GM23338 (cell line): ENCODE data around the gene B4GALNT1. TPM values are rescaled to one million over a fixed set of nuclear protein-coding genes. Genes with fewer than 3 reads are reported as not detected.

ENCODE experiments used
- ATAC-seq: fragments of 200-7000 bp; cut with Tn5 transposase; 3 replicates; pipeline ENCODE4 v1.9.1; 2020
- DNase-seq: peaks from one replicate; pipeline ENCODE4 v3.0.0-alpha.2; 2015; ENCODE audit warnings: low spot score
- H2AFZ ChIP-seq: fragments of 200-600 bp; sonication (generic); 2 replicates; pipeline ENCODE4 v1.8.0; 2016; ENCODE audit warnings: antibody characterized with exemption, mild to moderate bottlenecking, moderate library complexity
- H3F3A ChIP-seq: fragments of 200-600 bp; sonication (generic); replicated peaks from 2 replicates; pipeline ENCODE4 v1.8.0; 2017; ENCODE audit warnings: antibody characterized with exemption, mixed run types, low read depth
- H3K27ac ChIP-seq: fragments of 200-600 bp; sonication (generic); 2 replicates; pipeline ENCODE4 v1.6.1; 2016; ENCODE audit warnings: low read depth
- H3K27me3 ChIP-seq: fragments of 200-600 bp; sonication (generic); 2 replicates; pipeline ENCODE4 v1.8.0; 2016; ENCODE audit warnings: mild to moderate bottlenecking, mixed run types, moderate library complexity; ENCODE audit not compliant: insufficient read depth
- H3K36me3 ChIP-seq: fragments of 200-600 bp; sonication (generic); 2 replicates; pipeline ENCODE4 v1.8.0; 2016; ENCODE audit warnings: mild to moderate bottlenecking; ENCODE audit not compliant: insufficient read depth
- H3K4me1 ChIP-seq: fragments of 200-600 bp; sonication (generic); 2 replicates; pipeline ENCODE4 v1.8.0; 2016; ENCODE audit warnings: mild to moderate bottlenecking, moderate library complexity; ENCODE audit not compliant: insufficient read depth
- H3K4me2 ChIP-seq: fragments of 200-600 bp; sonication (generic); 2 replicates; pipeline ENCODE4 v1.7.1; 2017; ENCODE audit warnings: mixed run types
- H3K4me3 ChIP-seq: fragments of 200-600 bp; sonication (generic); 2 replicates; pipeline ENCODE4 v1.6.1; 2016; ENCODE audit warnings: mixed run types
- H3K79me2 ChIP-seq: fragments of 200-600 bp; sonication (generic); replicated peaks from 2 replicates; pipeline ENCODE4 v1.8.0; 2017; ENCODE audit warnings: mild to moderate bottlenecking; ENCODE audit not compliant: insufficient read depth
- H3K9me2 ChIP-seq: fragments of 200-600 bp; sonication (generic); 2 replicates; pipeline ENCODE4 v1.8.0; 2017; ENCODE audit not compliant: insufficient read depth
- H4K20me1 ChIP-seq: fragments of 200-600 bp; sonication (generic); replicated peaks from 2 replicates; pipeline ENCODE4 v1.8.0; 2017; ENCODE audit warnings: mild to moderate bottlenecking; ENCODE audit not compliant: insufficient read depth
- H3K27ac Mint-ChIP-seq: 2 replicates; pipeline ENCODE4 v1.8.0; 2020; ENCODE audit warnings: inconsistent platforms, mild to moderate bottlenecking, moderate library complexity, mixed read lengths
- H3K27me3 Mint-ChIP-seq: 3 replicates; pipeline ENCODE4 v1.8.0; 2022; ENCODE audit warnings: low read depth, mild to moderate bottlenecking, moderate library complexity, mixed read lengths, inconsistent platforms; ENCODE audit not compliant: insufficient read depth, poor library complexity
- H3K36me3 Mint-ChIP-seq: 3 replicates; pipeline ENCODE4 v1.8.0; 2021; ENCODE audit warnings: low read depth, mild to moderate bottlenecking, inconsistent platforms, moderate library complexity, mixed read lengths
- H3K4me1 Mint-ChIP-seq: 3 replicates; pipeline ENCODE4 v1.8.0; 2020; ENCODE audit warnings: mild to moderate bottlenecking, inconsistent platforms, mixed read lengths
- H3K4me3 Mint-ChIP-seq: 3 replicates; pipeline ENCODE4 v1.8.0; 2021; ENCODE audit warnings: moderate library complexity, mild to moderate bottlenecking, inconsistent platforms, mixed read lengths
- H3K9me3 Mint-ChIP-seq: 3 replicates; pipeline ENCODE4 v1.8.0; 2020; ENCODE audit warnings: moderate library complexity, mild to moderate bottlenecking, inconsistent platforms, mixed read lengths
- CREB1 ChIP-seq: fragments of 250-450 bp; sonication (Bioruptor Pico); IDR thresholded peaks from 2 replicates; pipeline ENCODE4 v1.5.0; 2020; ENCODE audit warnings: low read depth, mild to moderate bottlenecking, moderate library complexity
- EZH2 ChIP-seq: fragments of 200-600 bp; sonication (generic); IDR thresholded peaks from one replicate; pipeline ENCODE4 v1.8.0; 2017; ENCODE audit warnings: antibody characterized with exemption, mild to moderate bottlenecking, low read depth; ENCODE audit not compliant: unreplicated experiment
- EZH2phosphoT487 ChIP-seq: fragments of 200-600 bp; sonication (generic); IDR thresholded peaks from one replicate; pipeline ENCODE4 v1.8.1; 2018; ENCODE audit warnings: antibody characterized with exemption; ENCODE audit not compliant: unreplicated experiment
- JUNB ChIP-seq: IDR thresholded peaks from one replicate; pipeline ENCODE4 v1.6.1; 2016; ENCODE audit warnings: antibody characterized with exemption; ENCODE audit not compliant: unreplicated experiment
- NANOG ChIP-seq: IDR thresholded peaks from 2 replicates; pipeline ENCODE4 v1.6.1; 2016; ENCODE audit warnings: antibody characterized with exemption, borderline replicate concordance
- POLR2AphosphoS5 ChIP-seq: IDR thresholded peaks from 2 replicates; pipeline ENCODE4 v1.6.1; 2016; ENCODE audit warnings: antibody characterized with exemption, low read depth
- STAT1 ChIP-seq: IDR thresholded peaks from one replicate; pipeline ENCODE4 v1.6.1; 2016; ENCODE audit warnings: antibody characterized with exemption; ENCODE audit not compliant: unreplicated experiment
- ZNF114 ChIP-seq: fragments of 250-450 bp; sonication (Bioruptor Pico); IDR thresholded peaks from 2 replicates; pipeline ENCODE4 v1.5.0; 2020; ENCODE audit warnings: mild to moderate bottlenecking, moderate library complexity
- ZNF331 ChIP-seq: fragments of 250-450 bp; sonication (Bioruptor Pico); IDR thresholded peaks from 2 replicates; pipeline ENCODE4 v1.5.0; 2020; ENCODE audit warnings: low read depth, mild to moderate bottlenecking, moderate library complexity
- polyA plus RNA-seq: library from polyadenylated mRNA; unstranded; fragments of >200 nt; fragmentation: Nextera tagmentation; extraction: Ambion mirVana; gene quantifications from 2 replicates; pipeline ENCODE4 v1.2.1, GENCODE V29; 2016
- total RNA-seq: library from RNA; depleted of rRNA; stranded (reverse); fragments of >200 nt; shearing (Covaris generic); gene quantifications from 2 replicates; pipeline ENCODE4 v1.2.3, GENCODE V29; 2014
- TF ChIP-seq, protein P1 (sequence below): IDR thresholded peaks from one replicate; pipeline ENCODE4 v1.6.1; 2018; ENCODE audit warnings: antibody characterized with exemption; ENCODE audit not compliant: unreplicated experiment
- TF ChIP-seq, protein P2 (sequence below), 2 experiments: fragments of 200-600 bp in 1 of 2; sonication (generic) in 1 of 2; conservative IDR thresholded peaks; 2 replicates each; pipeline versions ENCODE4 v1.5.1 to v1.6.1; 2016 to 2017; ENCODE audit warnings: antibody characterized with exemption in 2 of 2, low read depth in 2 of 2, mild to moderate bottlenecking in 2 of 2, moderate library complexity in 1 of 2
- TF ChIP-seq, protein P3 (sequence below): IDR thresholded peaks from 2 replicates; pipeline ENCODE4 v1.6.1; 2016; ENCODE audit warnings: antibody characterized with exemption
- TF ChIP-seq, protein P4 (sequence below): fragments of 250-450 bp; sonication (Bioruptor Pico); IDR thresholded peaks from 2 replicates; pipeline ENCODE4 v1.5.0; 2020; ENCODE audit warnings: mild to moderate bottlenecking, moderate library complexity

Gene B4GALNT1
- total and polyA plus RNA-seq, 2 experiments from 2014 or later = 1.3 to 2.4 TPM

DNA sequence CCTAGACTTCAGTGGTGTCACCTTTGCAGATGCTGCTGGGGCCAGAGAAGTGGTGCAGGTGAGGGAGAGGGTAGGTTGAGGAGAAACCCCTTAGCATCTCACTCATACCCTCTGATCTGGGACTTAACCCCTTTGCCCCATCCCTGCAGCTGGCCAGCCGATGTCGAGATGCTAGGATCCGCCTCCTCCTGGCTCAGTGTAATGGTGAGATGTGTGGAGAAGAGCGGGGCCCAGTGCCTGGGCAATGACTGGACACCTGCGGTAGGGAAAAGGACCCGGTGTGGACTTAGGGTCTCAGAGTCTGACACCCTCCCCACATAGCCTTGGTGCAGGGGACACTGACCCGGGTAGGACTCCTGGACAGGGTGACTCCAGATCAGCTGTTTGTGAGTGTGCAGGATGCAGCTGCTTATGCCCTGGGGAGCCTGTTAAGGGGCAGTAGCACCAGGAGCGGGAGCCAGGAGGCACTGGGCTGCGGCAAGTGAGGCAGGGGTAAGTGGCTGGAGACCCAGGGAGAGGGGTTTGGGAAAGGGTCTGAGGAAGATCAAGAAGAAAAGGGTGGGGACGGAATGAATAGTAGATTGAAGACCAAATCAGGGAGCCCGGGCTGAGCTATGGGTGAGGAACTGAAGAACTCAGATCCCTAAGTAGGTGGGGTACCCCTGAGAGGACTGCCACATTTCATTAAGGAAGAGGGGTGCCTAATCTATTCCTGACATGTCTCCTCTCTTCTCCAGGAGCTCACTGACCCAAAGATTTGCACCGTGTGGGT is 7.6 kb downstream of the B4GALNT1 start:
- peaks cover 10% of the 10 kb centered on the region; the same call in 1 of the 2 replicates for H3F3A ChIP-seq
- peaks cover 100% of the 10 kb centered on the region for H3K27me3 ChIP-seq
- Mint-ChIP-seq H3K4me3 (no peak overlapping the region; the same call in 2 of the 3 replicates), H3K4me1 (peaks cover 33% of the 10 kb centered on the region), H3K36me3 (no peaks in the 10 kb centered on the region; the same call in 2 of the 3 replicates), H3K27ac (no peak overlapping the region), H3K9me3 (no peaks in the 10 kb centered on the region), H3K27me3 (peaks cover 100% of the 10 kb centered on the region)
- peaks cover 22% of the 10 kb centered on the region for H4K20me1 ChIP-seq
- H3K79me2 ChIP-seq = no peaks in the 10 kb centered on the region
- H3K4me2 ChIP-seq = no peak overlapping the region
- H3K4me3 ChIP-seq = no peak overlapping the region
- DNase-seq (no peak), ATAC-seq (no peak)
- TF ChIP-seq, protein P1, sequence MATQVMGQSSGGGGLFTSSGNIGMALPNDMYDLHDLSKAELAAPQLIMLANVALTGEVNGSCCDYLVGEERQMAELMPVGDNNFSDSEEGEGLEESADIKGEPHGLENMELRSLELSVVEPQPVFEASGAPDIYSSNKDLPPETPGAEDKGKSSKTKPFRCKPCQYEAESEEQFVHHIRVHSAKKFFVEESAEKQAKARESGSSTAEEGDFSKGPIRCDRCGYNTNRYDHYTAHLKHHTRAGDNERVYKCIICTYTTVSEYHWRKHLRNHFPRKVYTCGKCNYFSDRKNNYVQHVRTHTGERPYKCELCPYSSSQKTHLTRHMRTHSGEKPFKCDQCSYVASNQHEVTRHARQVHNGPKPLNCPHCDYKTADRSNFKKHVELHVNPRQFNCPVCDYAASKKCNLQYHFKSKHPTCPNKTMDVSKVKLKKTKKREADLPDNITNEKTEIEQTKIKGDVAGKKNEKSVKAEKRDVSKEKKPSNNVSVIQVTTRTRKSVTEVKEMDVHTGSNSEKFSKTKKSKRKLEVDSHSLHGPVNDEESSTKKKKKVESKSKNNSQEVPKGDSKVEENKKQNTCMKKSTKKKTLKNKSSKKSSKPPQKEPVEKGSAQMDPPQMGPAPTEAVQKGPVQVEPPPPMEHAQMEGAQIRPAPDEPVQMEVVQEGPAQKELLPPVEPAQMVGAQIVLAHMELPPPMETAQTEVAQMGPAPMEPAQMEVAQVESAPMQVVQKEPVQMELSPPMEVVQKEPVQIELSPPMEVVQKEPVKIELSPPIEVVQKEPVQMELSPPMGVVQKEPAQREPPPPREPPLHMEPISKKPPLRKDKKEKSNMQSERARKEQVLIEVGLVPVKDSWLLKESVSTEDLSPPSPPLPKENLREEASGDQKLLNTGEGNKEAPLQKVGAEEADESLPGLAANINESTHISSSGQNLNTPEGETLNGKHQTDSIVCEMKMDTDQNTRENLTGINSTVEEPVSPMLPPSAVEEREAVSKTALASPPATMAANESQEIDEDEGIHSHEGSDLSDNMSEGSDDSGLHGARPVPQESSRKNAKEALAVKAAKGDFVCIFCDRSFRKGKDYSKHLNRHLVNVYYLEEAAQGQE = no peak
- TF ChIP-seq EZH2phosphoT487 = no peak
- TF ChIP-seq JUNB = no peak
- TF ChIP-seq CREB1 (CRISPR knock-in tag) = no peak
- no peak for TF ChIP-seq NANOG
- TF ChIP-seq, protein P2, sequence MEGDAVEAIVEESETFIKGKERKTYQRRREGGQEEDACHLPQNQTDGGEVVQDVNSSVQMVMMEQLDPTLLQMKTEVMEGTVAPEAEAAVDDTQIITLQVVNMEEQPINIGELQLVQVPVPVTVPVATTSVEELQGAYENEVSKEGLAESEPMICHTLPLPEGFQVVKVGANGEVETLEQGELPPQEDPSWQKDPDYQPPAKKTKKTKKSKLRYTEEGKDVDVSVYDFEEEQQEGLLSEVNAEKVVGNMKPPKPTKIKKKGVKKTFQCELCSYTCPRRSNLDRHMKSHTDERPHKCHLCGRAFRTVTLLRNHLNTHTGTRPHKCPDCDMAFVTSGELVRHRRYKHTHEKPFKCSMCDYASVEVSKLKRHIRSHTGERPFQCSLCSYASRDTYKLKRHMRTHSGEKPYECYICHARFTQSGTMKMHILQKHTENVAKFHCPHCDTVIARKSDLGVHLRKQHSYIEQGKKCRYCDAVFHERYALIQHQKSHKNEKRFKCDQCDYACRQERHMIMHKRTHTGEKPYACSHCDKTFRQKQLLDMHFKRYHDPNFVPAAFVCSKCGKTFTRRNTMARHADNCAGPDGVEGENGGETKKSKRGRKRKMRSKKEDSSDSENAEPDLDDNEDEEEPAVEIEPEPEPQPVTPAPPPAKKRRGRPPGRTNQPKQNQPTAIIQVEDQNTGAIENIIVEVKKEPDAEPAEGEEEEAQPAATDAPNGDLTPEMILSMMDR (conservative IDR thresholded peaks at IDR 0.05; ENCODE audit: low read depth in 2 of 2) = no peak
- TF ChIP-seq, protein P3, sequence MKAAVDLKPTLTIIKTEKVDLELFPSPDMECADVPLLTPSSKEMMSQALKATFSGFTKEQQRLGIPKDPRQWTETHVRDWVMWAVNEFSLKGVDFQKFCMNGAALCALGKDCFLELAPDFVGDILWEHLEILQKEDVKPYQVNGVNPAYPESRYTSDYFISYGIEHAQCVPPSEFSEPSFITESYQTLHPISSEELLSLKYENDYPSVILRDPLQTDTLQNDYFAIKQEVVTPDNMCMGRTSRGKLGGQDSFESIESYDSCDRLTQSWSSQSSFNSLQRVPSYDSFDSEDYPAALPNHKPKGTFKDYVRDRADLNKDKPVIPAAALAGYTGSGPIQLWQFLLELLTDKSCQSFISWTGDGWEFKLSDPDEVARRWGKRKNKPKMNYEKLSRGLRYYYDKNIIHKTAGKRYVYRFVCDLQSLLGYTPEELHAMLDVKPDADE = no peak
- TF ChIP-seq ZNF114 (CRISPR knock-in tag) = no peak
- no peak for TF ChIP-seq ZNF331 (CRISPR knock-in tag)
- TF ChIP-seq POLR2AphosphoS5 = no peak
- no peak for TF ChIP-seq STAT1
- TF ChIP-seq, protein P4, sequence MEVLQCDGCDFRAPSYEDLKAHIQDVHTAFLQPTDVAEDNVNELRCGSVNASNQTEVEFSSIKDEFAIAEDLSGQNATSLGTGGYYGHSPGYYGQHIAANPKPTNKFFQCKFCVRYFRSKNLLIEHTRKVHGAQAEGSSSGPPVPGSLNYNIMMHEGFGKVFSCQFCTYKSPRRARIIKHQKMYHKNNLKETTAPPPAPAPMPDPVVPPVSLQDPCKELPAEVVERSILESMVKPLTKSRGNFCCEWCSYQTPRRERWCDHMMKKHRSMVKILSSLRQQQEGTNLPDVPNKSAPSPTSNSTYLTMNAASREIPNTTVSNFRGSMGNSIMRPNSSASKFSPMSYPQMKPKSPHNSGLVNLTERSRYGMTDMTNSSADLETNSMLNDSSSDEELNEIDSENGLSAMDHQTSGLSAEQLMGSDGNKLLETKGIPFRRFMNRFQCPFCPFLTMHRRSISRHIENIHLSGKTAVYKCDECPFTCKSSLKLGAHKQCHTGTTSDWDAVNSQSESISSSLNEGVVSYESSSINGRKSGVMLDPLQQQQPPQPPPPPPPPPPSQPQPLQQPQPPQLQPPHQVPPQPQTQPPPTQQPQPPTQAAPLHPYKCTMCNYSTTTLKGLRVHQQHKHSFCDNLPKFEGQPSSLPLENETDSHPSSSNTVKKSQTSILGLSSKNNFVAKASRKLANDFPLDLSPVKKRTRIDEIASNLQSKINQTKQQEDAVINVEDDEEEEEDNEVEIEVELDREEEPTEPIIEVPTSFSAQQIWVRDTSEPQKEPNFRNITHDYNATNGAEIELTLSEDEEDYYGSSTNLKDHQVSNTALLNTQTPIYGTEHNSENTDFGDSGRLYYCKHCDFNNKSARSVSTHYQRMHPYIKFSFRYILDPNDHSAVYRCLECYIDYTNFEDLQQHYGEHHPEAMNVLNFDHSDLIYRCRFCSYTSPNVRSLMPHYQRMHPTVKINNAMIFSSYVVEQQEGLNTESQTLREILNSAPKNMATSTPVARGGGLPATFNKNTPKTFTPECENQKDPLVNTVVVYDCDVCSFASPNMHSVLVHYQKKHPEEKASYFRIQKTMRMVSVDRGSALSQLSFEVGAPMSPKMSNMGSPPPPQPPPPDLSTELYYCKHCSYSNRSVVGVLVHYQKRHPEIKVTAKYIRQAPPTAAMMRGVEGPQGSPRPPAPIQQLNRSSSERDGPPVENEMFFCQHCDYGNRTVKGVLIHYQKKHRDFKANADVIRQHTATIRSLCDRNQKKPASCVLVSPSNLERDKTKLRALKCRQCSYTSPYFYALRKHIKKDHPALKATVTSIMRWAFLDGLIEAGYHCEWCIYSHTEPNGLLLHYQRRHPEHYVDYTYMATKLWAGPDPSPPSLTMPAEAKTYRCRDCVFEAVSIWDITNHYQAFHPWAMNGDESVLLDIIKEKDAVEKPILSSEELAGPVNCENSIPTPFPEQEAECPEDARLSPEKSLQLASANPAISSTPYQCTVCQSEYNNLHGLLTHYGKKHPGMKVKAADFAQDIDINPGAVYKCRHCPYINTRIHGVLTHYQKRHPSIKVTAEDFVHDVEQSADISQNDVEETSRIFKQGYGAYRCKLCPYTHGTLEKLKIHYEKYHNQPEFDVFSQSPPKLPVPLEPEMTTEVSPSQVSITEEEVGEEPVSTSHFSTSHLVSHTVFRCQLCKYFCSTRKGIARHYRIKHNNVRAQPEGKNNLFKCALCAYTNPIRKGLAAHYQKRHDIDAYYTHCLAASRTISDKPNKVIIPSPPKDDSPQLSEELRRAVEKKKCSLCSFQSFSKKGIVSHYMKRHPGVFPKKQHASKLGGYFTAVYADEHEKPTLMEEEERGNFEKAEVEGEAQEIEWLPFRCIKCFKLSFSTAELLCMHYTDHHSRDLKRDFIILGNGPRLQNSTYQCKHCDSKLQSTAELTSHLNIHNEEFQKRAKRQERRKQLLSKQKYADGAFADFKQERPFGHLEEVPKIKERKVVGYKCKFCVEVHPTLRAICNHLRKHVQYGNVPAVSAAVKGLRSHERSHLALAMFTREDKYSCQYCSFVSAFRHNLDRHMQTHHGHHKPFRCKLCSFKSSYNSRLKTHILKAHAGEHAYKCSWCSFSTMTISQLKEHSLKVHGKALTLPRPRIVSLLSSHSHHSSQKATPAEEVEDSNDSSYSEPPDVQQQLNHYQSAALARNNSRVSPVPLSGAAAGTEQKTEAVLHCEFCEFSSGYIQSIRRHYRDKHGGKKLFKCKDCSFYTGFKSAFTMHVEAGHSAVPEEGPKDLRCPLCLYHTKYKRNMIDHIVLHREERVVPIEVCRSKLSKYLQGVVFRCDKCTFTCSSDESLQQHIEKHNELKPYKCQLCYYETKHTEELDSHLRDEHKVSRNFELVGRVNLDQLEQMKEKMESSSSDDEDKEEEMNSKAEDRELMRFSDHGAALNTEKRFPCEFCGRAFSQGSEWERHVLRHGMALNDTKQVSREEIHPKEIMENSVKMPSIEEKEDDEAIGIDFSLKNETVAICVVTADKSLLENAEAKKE (CRISPR knock-in tag) = no peak
- no peak for TF ChIP-seq EZH2
- no peaks in the 10 kb centered on the region for H3K9me2 ChIP-seq
- H3K36me3 ChIP-seq = no peaks in the 10 kb centered on the region
- H3K27ac ChIP-seq = no peak overlapping the region
- peaks cover 20% of the 10 kb centered on the region for H3K4me1 ChIP-seq
- H2AFZ ChIP-seq = no peak overlapping the region
